ENCODE data around the gene LRP5. TPM values are rescaled to one million over a fixed set of nuclear protein-coding genes. Genes with fewer than 3 reads are reported as not detected.

The LRP5 gene
- polyA plus RNA-seq, 1 donor (not counting 4 experiments of a cell fraction or from before 2014, with no cell fraction given) = 6.6 TPM

DNA sequence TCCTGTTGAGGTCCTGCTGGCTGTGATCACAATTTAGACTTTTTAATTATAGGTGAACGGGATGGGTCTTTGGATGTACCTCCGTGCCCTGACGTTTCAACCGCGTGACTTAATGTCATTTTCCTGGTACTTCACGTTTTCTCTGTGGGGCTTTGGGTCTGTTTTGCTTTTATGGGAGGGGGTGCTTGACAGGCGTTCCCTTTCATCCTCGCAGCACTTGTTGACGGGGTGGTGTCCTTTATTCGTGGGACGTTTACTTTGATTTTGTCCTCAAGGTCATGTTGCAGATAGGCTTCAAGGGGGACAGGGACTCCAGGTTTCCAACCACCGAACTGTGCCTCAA lies 149.2 kb downstream of the LRP5 start:
- peaks cover 4% of the 10 kb centered on the region for H3K9me1 ChIP-seq (ENCODE audit: control insufficient read depth, extremely low read depth, insufficient read depth, low read length)
- peak overlapping the region; percentile 97 for H3K9ac ChIP-seq (ENCODE audit: control insufficient read depth, extremely low read depth, insufficient read depth, low read length)
- H3K9me3 ChIP-seq (ENCODE audit: control insufficient read depth, low read depth, low read length) = no peaks in the 10 kb centered on the region
- H3K79me2 ChIP-seq (ENCODE audit: control insufficient read depth, insufficient read depth, low read length) = peaks cover 54% of the 10 kb centered on the region
- peak overlapping the region; percentile 73 for H3K27ac ChIP-seq (ENCODE audit: control insufficient read depth, insufficient read depth, low read length)
- TF ChIP-seq EZH2 (IDR thresholded peaks at IDR 0.05; ENCODE audit: low read length) = no peak
- TF ChIP-seq, protein P1, sequence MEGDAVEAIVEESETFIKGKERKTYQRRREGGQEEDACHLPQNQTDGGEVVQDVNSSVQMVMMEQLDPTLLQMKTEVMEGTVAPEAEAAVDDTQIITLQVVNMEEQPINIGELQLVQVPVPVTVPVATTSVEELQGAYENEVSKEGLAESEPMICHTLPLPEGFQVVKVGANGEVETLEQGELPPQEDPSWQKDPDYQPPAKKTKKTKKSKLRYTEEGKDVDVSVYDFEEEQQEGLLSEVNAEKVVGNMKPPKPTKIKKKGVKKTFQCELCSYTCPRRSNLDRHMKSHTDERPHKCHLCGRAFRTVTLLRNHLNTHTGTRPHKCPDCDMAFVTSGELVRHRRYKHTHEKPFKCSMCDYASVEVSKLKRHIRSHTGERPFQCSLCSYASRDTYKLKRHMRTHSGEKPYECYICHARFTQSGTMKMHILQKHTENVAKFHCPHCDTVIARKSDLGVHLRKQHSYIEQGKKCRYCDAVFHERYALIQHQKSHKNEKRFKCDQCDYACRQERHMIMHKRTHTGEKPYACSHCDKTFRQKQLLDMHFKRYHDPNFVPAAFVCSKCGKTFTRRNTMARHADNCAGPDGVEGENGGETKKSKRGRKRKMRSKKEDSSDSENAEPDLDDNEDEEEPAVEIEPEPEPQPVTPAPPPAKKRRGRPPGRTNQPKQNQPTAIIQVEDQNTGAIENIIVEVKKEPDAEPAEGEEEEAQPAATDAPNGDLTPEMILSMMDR (optimal IDR thresholded peaks at IDR 0.05 in 1 of 3, IDR thresholded peaks at IDR 0.05 in 1 of 3, conservative IDR thresholded peaks at IDR 0.05 in 1 of 3; ENCODE audit: extremely low read depth in 1 of 3, insufficient read depth in 2 of 3, low read length in 3 of 3) = no peak
- FAIRE-seq (no peak), DNase-seq (ENCODE audit: low read depth, low spot score) (no peak)
- no peak overlapping the region for H2AFZ ChIP-seq (ENCODE audit: control insufficient read depth, low read length)
- dilution Hi-C loops (cut with MboI; ENCODE audit: extremely low pct_ligation_motif_present, low sequenced_read_pairs) = no loop called here
- peak overlapping the region; percentile 75 to 95 (median 93) for H3K4me3 ChIP-seq (ENCODE audit: control insufficient read depth in 2 of 3, extremely low read depth in 1 of 3, insufficient read depth in 2 of 3, low read depth in 1 of 3, low read length in 3 of 3)
- no peaks in the 10 kb centered on the region for H3K27me3 ChIP-seq (ENCODE audit: control insufficient read depth, extremely low read depth, insufficient read depth, low read length)
- peaks cover 0 to 4% of the 10 kb centered on the region in 2 experiments for H3K36me3 ChIP-seq (ENCODE audit: control insufficient read depth in 2 of 2, extremely low read depth in 1 of 2, insufficient read depth in 2 of 2, low read length in 2 of 2)
- H3K4me2 ChIP-seq (ENCODE audit: control insufficient read depth, extremely low read depth, insufficient read depth, low read depth, low read length) = peak overlapping the region; percentile 83
- H4K20me1 ChIP-seq (ENCODE audit: control insufficient read depth, extremely low read depth, insufficient read depth, low read length) = peaks cover 32% of the 10 kb centered on the region
- H3K4me1 ChIP-seq (ENCODE audit: control insufficient read depth, extremely low read depth, insufficient read depth, low read length) = peaks cover 13% of the 10 kb centered on the region

DNA sequence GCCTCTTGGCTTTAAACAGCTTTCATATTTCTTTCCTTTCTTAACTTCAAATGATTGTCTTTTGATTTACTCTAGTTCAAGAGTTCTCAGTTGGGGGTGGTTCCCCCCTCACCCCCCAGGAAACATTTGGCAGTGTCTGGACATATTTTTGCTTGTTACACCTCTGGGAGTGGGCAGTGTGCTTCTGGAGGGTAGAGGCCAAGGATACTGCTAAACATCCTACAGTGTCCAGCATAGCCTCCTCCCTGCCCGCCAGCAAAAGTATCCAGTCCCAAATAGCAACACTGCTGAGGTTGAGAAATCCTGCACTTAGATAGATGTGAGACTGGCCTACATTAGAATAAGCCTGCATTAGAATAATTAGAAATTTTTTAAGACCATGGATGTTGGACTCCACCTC lies 151.3 kb downstream of the LRP5 start:
- no peak overlapping the region for H3K4me2 ChIP-seq (ENCODE audit: control insufficient read depth, extremely low read depth, insufficient read depth, low read depth, low read length)
- H3K27me3 ChIP-seq (ENCODE audit: control insufficient read depth, extremely low read depth, insufficient read depth, low read length) = no peaks in the 10 kb centered on the region
- peaks cover 0 to 11% of the 10 kb centered on the region in 2 experiments for H3K36me3 ChIP-seq (ENCODE audit: control insufficient read depth in 2 of 2, extremely low read depth in 1 of 2, insufficient read depth in 2 of 2, low read length in 2 of 2)
- peaks cover 74% of the 10 kb centered on the region for H3K79me2 ChIP-seq (ENCODE audit: control insufficient read depth, insufficient read depth, low read length)
- no peaks in the 10 kb centered on the region for H3K9me3 ChIP-seq (ENCODE audit: control insufficient read depth, low read depth, low read length)
- TF ChIP-seq, protein P1 (optimal IDR thresholded peaks at IDR 0.05 in 1 of 3, IDR thresholded peaks at IDR 0.05 in 1 of 3, conservative IDR thresholded peaks at IDR 0.05 in 1 of 3; ENCODE audit: extremely low read depth in 1 of 3, insufficient read depth in 2 of 3, low read length in 3 of 3) = no peak
- no peak for TF ChIP-seq EZH2 (IDR thresholded peaks at IDR 0.05; ENCODE audit: low read length)
- H3K9ac ChIP-seq (ENCODE audit: control insufficient read depth, extremely low read depth, insufficient read depth, low read length) = no peak overlapping the region
- H3K9me1 ChIP-seq (ENCODE audit: control insufficient read depth, extremely low read depth, insufficient read depth, low read length) = peaks cover 4% of the 10 kb centered on the region
- H4K20me1 ChIP-seq (ENCODE audit: control insufficient read depth, extremely low read depth, insufficient read depth, low read length) = peaks cover 39% of the 10 kb centered on the region
- no peak overlapping the region for H3K27ac ChIP-seq (ENCODE audit: control insufficient read depth, insufficient read depth, low read length)
- DNase-seq (ENCODE audit: low read depth, low spot score) (no peak), FAIRE-seq (no peak)
- dilution Hi-C loops (cut with MboI; ENCODE audit: extremely low pct_ligation_motif_present, low sequenced_read_pairs) = no loop called here
- H3K4me1 ChIP-seq (ENCODE audit: control insufficient read depth, extremely low read depth, insufficient read depth, low read length) = peaks cover 13% of the 10 kb centered on the region
- H2AFZ ChIP-seq (ENCODE audit: control insufficient read depth, low read length) = no peak overlapping the region
- no peak overlapping the region for H3K4me3 ChIP-seq (ENCODE audit: control insufficient read depth in 2 of 3, extremely low read depth in 1 of 3, insufficient read depth in 2 of 3, low read depth in 1 of 3, low read length in 3 of 3)

Measured in keratinocyte (primary cell).